H1 (cell line): Measurements from ENCODE around the gene SNX27. TPM values are rescaled to one million over a fixed set of nuclear protein-coding genes. Genes with fewer than 3 reads are reported as not detected.

Source experiments
- CTCF ChIA-PET: fragments of 300-600 bp; sonication (Branson Sonifier 250); formaldehyde crosslinking; loops from one replicate; lab custom pipeline; 2021; ENCODE audit not compliant: partially characterized antibody; lab: Charles Lee
- POLR2A ChIA-PET: fragments of 300-600 bp; sonication (Branson Sonifier 250); formaldehyde crosslinking; loops from one replicate; lab custom pipeline; 2021; ENCODE audit warnings: inconsistent platforms; ENCODE audit not compliant: partially characterized antibody; lab: Charles Lee
- DNase-seq, 2 experiments: peaks; one replicate each; pipeline versions ENCODE4 v3.0.0 to v3.0.0-alpha.2; 2010 to 2022; ENCODE audit warnings: low spot score in 2 of 2, low read depth in 1 of 2, mixed read lengths in 1 of 2
- FAIRE-seq: peaks from 2 replicates; lab custom pipeline; 2011; peaks lifted over from hg19 to GRCh38; lab: Jason Lieb, UNC
- H2AFZ ChIP-seq: 2 replicates; pipeline ENCODE4 v1.8.1; 2012; ENCODE audit warnings: low read length, inconsistent platforms
- H2AK5ac ChIP-seq: 2 replicates; pipeline ENCODE4 v1.6.1; 2013; ENCODE audit warnings: low read depth, low read length
- H2BK120ac ChIP-seq: replicated peaks from 2 replicates; pipeline ENCODE3; 2013; ENCODE audit warnings: low read depth, low read length, inconsistent platforms
- H2BK12ac ChIP-seq: 2 replicates; pipeline ENCODE4 v1.6.1; 2013; ENCODE audit warnings: low read depth, low read length
- H2BK15ac ChIP-seq: 2 replicates; pipeline ENCODE4 v1.6.1; 2013; ENCODE audit warnings: low read length
- H2BK20ac ChIP-seq: 2 replicates; pipeline ENCODE4 v1.6.1; 2013; ENCODE audit warnings: low read length
- H2BK5ac ChIP-seq: 2 replicates; pipeline ENCODE4 v1.6.1; 2013; ENCODE audit warnings: low read depth, low read length
- H3K14ac ChIP-seq: 2 replicates; pipeline ENCODE4 v1.6.1; 2013; ENCODE audit warnings: inconsistent platforms; ENCODE audit not compliant: insufficient read length
- H3K18ac ChIP-seq: 2 replicates; pipeline ENCODE4 v1.6.1; 2013; ENCODE audit warnings: low read length; ENCODE audit errors: extremely low read depth
- H3K23ac ChIP-seq: 2 replicates; pipeline ENCODE4 v1.6.1; 2013; ENCODE audit warnings: inconsistent platforms; ENCODE audit not compliant: insufficient read length
- H3K23me2 ChIP-seq: 2 replicates; pipeline ENCODE4 v1.6.1; 2013; ENCODE audit warnings: low read depth, low read length
- H3K27ac ChIP-seq: 2 replicates; pipeline ENCODE4 v1.6.1; 2011; ENCODE audit warnings: low read depth, low read length, inconsistent platforms
- H3K27me3 ChIP-seq, 4 experiments: replicated peaks in 1 of 4; 1 replicate in 1 of 4; 2 replicates in 3 of 4; pipeline versions ENCODE4 v1.6.1 to v1.8.1; 2011 to 2013; ENCODE audit warnings: low read length in 3 of 4, mild to moderate bottlenecking in 3 of 4, inconsistent platforms in 2 of 4, mixed read lengths in 2 of 4, moderate library complexity in 1 of 4; ENCODE audit not compliant: control insufficient read depth in 3 of 4, insufficient read depth in 3 of 4; ENCODE audit errors: extremely low read depth in 1 of 4
- H3K36me3 ChIP-seq, 4 experiments: 2 replicates each; pipeline versions ENCODE4 v1.6.1 to v1.8.1; 2011 to 2013; ENCODE audit warnings: mild to moderate bottlenecking in 4 of 4, low read length in 3 of 4, moderate library complexity in 2 of 4, control low read depth in 1 of 4, inconsistent platforms in 1 of 4; ENCODE audit not compliant: insufficient read depth in 4 of 4, control insufficient read depth in 2 of 4
- H3K4ac ChIP-seq: replicated peaks from 2 replicates; pipeline ENCODE3; 2013; ENCODE audit warnings: low read length, low read depth, mixed read lengths, inconsistent platforms; ENCODE audit not compliant: insufficient read length
- H3K4me1 ChIP-seq, 4 experiments: replicated peaks in 1 of 4; 1 replicate in 1 of 4; 2 replicates in 3 of 4; pipeline versions ENCODE4 v1.6.1 to v1.8.1; 2011 to 2013; ENCODE audit warnings: low read length in 3 of 4, inconsistent platforms in 2 of 4, mixed read lengths in 1 of 4; ENCODE audit not compliant: insufficient read depth in 4 of 4, control insufficient read depth in 3 of 4
- H3K4me2 ChIP-seq, 2 experiments: 2 replicates each; pipeline versions ENCODE4 v1.6.1 to v1.8.1; 2011 to 2013; ENCODE audit warnings: low read depth in 2 of 2, low read length in 2 of 2, control low read depth in 1 of 2, inconsistent platforms in 1 of 2, mild to moderate bottlenecking in 1 of 2; ENCODE audit not compliant: insufficient read depth in 1 of 2
- H3K4me3 ChIP-seq, 4 experiments: fragments of 200-600, 300-600 bp in 1 of 4; sonication (generic), shearing (Covaris generic), sonication (Bioruptor Twin) in 1 of 4; 2 replicates each; pipeline versions ENCODE4 v1.5.1 to v1.8.1; 2011 to 2016; ENCODE audit warnings: low read length in 4 of 4, low read depth in 3 of 4, control low read depth in 2 of 4, inconsistent platforms in 2 of 4, mild to moderate bottlenecking in 2 of 4, mixed read lengths in 1 of 4, moderate library complexity in 1 of 4; ENCODE audit not compliant: insufficient read depth in 2 of 4; ENCODE audit errors: extremely low read depth in 1 of 4
- H3K56ac ChIP-seq: replicated peaks from 2 replicates; pipeline ENCODE3; 2013; ENCODE audit warnings: low read depth, mild to moderate bottlenecking, mixed read lengths, low read length, inconsistent platforms; ENCODE audit not compliant: insufficient read length
- H3K79me1 ChIP-seq: 2 replicates; pipeline ENCODE4 v1.6.1; 2013; ENCODE audit warnings: low read depth, low read length, control low read depth
- H3K79me2 ChIP-seq, 2 experiments: 2 replicates each; pipeline versions ENCODE4 v1.6.1 to v1.8.1; 2012 to 2013; ENCODE audit warnings: low read length in 2 of 2, mild to moderate bottlenecking in 2 of 2, inconsistent platforms in 1 of 2; ENCODE audit not compliant: insufficient read depth in 2 of 2, control insufficient read depth in 1 of 2
- H3K9ac ChIP-seq, 4 experiments: replicated peaks in 1 of 4; 1 replicate in 1 of 4; 2 replicates in 3 of 4; pipeline versions ENCODE4 v1.6.1 to v1.8.1; 2011 to 2013; ENCODE audit warnings: low read depth in 3 of 4, low read length in 3 of 4, control low read depth in 2 of 4, mild to moderate bottlenecking in 2 of 4, moderate library complexity in 2 of 4, inconsistent platforms in 1 of 4; ENCODE audit errors: extremely low read depth in 1 of 4
- H3K9me3 ChIP-seq, 2 experiments: 2 replicates each; pipeline versions ENCODE4 v1.6.1 to v1.8.1; 2012 to 2013; ENCODE audit warnings: mild to moderate bottlenecking in 2 of 2, moderate library complexity in 2 of 2, control low read depth in 1 of 2, inconsistent platforms in 1 of 2, low read depth in 1 of 2, low read length in 1 of 2, mixed read lengths in 1 of 2; ENCODE audit not compliant: insufficient read depth in 2 of 2
- H4K20me1 ChIP-seq, 2 experiments: replicated peaks in 1 of 2; 2 replicates each; pipeline versions ENCODE3 to v1.8.1; 2011 to 2013; ENCODE audit warnings: inconsistent platforms in 2 of 2, low read length in 2 of 2, mild to moderate bottlenecking in 1 of 2; ENCODE audit not compliant: insufficient read depth in 2 of 2, control insufficient read depth in 1 of 2
- H4K5ac ChIP-seq: 2 replicates; pipeline ENCODE4 v1.6.1; 2013; ENCODE audit warnings: low read length, low read depth, mixed read lengths, inconsistent platforms; ENCODE audit not compliant: insufficient read length
- H4K8ac ChIP-seq: 2 replicates; pipeline ENCODE4 v1.8.0; 2013; ENCODE audit warnings: mild to moderate bottlenecking, moderate library complexity, low read length, inconsistent platforms; ENCODE audit not compliant: insufficient read depth; ENCODE audit errors: extremely low read depth
- H4K91ac ChIP-seq: replicated peaks from 2 replicates; pipeline ENCODE3; 2013; ENCODE audit warnings: low read length, mixed read lengths, inconsistent platforms; ENCODE audit not compliant: insufficient read length
- BACH1 ChIP-seq: IDR thresholded peaks from 2 replicates; pipeline ENCODE4 v1.6.1; 2012; ENCODE audit warnings: low read length, improper control_type of control experiment
- CHD2 ChIP-seq: IDR thresholded peaks from 2 replicates; pipeline ENCODE4 v1.6.1; 2012; ENCODE audit warnings: low read length, improper control_type of control experiment
- CREB1 ChIP-seq: IDR thresholded peaks from 2 replicates; pipeline ENCODE4 v1.6.1; 2012; ENCODE audit warnings: inconsistent platforms
- EZH2 ChIP-seq: fragments of 200-600 bp; sonication (generic); IDR thresholded peaks from 2 replicates; pipeline ENCODE4 v1.7.1; 2012; ENCODE audit warnings: low read depth, mild to moderate bottlenecking, moderate library complexity, low read length, inconsistent platforms; ENCODE audit not compliant: severe bottlenecking
- GTF2F1 ChIP-seq: IDR thresholded peaks from 2 replicates; pipeline ENCODE4 v1.6.1; 2012; ENCODE audit warnings: low read depth, low read length, improper control_type of control experiment, borderline replicate concordance
- HDAC6 ChIP-seq: IDR thresholded peaks from one replicate; pipeline ENCODE4 v1.7.1; 2012; ENCODE audit warnings: low read depth, mild to moderate bottlenecking, inconsistent platforms, low read length, moderate library complexity
- KDM5A ChIP-seq: fragments of 200-600 bp; IDR thresholded peaks from 2 replicates; pipeline ENCODE4 v1.7.1; 2012; ENCODE audit warnings: mild to moderate bottlenecking, low read length, inconsistent platforms, mixed read lengths
- NANOG ChIP-seq: IDR thresholded peaks from 2 replicates; pipeline ENCODE4 v1.6.1; 2011; ENCODE audit warnings: low read length, low read depth, mild to moderate bottlenecking, inconsistent platforms; ENCODE audit not compliant: insufficient read depth, poor library complexity, severe bottlenecking
- PHF8 ChIP-seq: fragments of 200-600 bp; sonication (generic); conservative IDR thresholded peaks from 2 replicates; pipeline ENCODE4 v1.7.1; 2012; ENCODE audit warnings: low read depth, mild to moderate bottlenecking, inconsistent platforms, low read length, moderate library complexity
- RAD21 ChIP-seq, 2 experiments: IDR thresholded peaks in 1 of 2; conservative IDR thresholded peaks in 1 of 2; 2 replicates each; pipeline ENCODE4 v1.6.1; 2011; ENCODE audit warnings: low read depth in 2 of 2, low read length in 2 of 2, improper control_type of control experiment in 1 of 2, inconsistent platforms in 1 of 2, mild to moderate bottlenecking in 1 of 2, moderate library complexity in 1 of 2
- SP2 ChIP-seq: IDR thresholded peaks from 2 replicates; pipeline ENCODE4 v1.6.1; 2012; ENCODE audit warnings: mild to moderate bottlenecking, low read length, inconsistent platforms
- WGBS, 2 experiments: shearing (Covaris generic) in 1 of 2; methylation state at CpG; one replicate each; pipeline versions ENCODE4 v1.1.6 to v1.1.7; 2013 to 2015; ENCODE audit warnings: low lambda C conversion rate in 2 of 2, mixed read lengths in 2 of 2, inconsistent platforms in 1 of 2, low coverage in 1 of 2, missing lambda C conversion rate in 1 of 2; ENCODE audit not compliant: insufficient replicate concordance in 2 of 2, insufficient coverage in 1 of 2, insufficient read length in 1 of 2; ENCODE audit errors: extremely low coverage in 1 of 2, missing lambda C conversion rate in 1 of 2; 5-methylcytosine and 5-hydroxymethylcytosine counted together
- polyA plus RNA-seq, 7 experiments: library from polyadenylated mRNA; depleted of rRNA in 3 of 7; stranded (reverse) in 5 of 7; unstranded in 2 of 7; fragments of >200 nt in 5 of 7; fragments of 200-250 nt in 2 of 7; gene quantifications; 1 replicate in 5 of 7; 2 replicates in 1 of 7; 4 replicates in 1 of 7; pipeline versions ENCODE4 v1.2.1 to v1.2.3, GENCODE V29; 2011 to 2013; ENCODE audit warnings: missing spikeins in 2 of 7, mixed read lengths in 2 of 7
- total RNA-seq: library from RNA; stranded (reverse); fragmentation: NEBNext Ultra II Directional; extraction: Animal tissue kit (Norgen Biotek cat#: 25700); gene quantifications from 2 replicates; pipeline ENCODE4 v1.2.1, GENCODE V29; 2021
- TF ChIP-seq, protein P1 (sequence below), 3 experiments: IDR thresholded peaks; 1 replicate in 2 of 3; 2 replicates in 1 of 3; pipeline versions ENCODE4 v1.5.1 to v1.6.1; 2011; ENCODE audit warnings: low read length in 3 of 3, mild to moderate bottlenecking in 3 of 3, inconsistent platforms in 2 of 3, low read depth in 1 of 3, moderate library complexity in 1 of 3; ENCODE audit not compliant: insufficient read depth in 1 of 3; ENCODE audit errors: control extremely low read depth in 1 of 3

Gene SNX27
- total and polyA plus RNA-seq, 2 of the 8 experiments (the other 6 are each of a cell fraction or from before 2014, with no cell fraction given) = 23.4 to 65.4 TPM

DNA sequence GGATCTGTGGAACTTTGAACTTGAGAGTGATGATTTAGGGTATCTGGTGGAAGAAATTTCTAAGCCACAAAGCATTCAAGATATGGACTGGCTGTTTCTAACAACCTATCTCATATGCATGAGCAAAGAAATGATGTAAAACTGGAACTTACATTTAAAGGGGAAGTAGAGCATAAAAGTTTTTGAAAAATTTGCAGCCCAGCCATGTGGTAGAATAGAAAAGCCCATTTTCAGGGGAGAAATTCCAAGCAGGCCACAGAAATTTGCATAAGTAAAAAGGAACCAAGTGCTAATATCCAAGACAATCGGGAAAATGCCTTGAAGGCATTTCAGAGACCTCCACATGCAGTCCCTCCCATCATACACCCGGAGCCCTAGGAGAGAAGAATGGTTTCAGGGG is 125.2 kb downstream of the SNX27 start:
- Histone ChIP-seq H3K56ac (no peak overlapping the region), H4K8ac (no peak overlapping the region), H4K91ac (no peak overlapping the region), H2AK5ac (no peak overlapping the region), H2BK15ac (no peak overlapping the region), H4K20me1 (no peaks in the 10 kb centered on the region), H2BK12ac (no peak overlapping the region), H3K4me3 (no peak overlapping the region), H3K27me3 (no peaks in the 10 kb centered on the region; a peak in 1 of 7 replicates), H3K9me3 (peaks cover 16 to 18% of the 10 kb centered on the region in 2 experiments), H3K9ac (no peak overlapping the region), H3K18ac (no peak overlapping the region), H3K79me2 (no peaks in the 10 kb centered on the region), H2BK120ac (no peak overlapping the region), H3K23ac (no peak overlapping the region), H2BK5ac (no peak overlapping the region), H3K36me3 (no peaks in the 10 kb centered on the region), H3K27ac (no peak overlapping the region), H2AFZ (no peak overlapping the region), H3K23me2 (no peaks in the 10 kb centered on the region), H3K4ac (no peak overlapping the region), H2BK20ac (no peak overlapping the region), H4K5ac (no peak overlapping the region), H3K79me1 (no peaks in the 10 kb centered on the region), H3K4me1 (peaks cover 0 to 5% (median 3%) of the 10 kb centered on the region in 4 experiments; a peak in 3 of 7 replicates), H3K4me2 (no peak overlapping the region), H3K14ac (no peak overlapping the region)
- 81% methylated on average over 2 of the region's 2 CpGs; no CpG with 5 or more reads in 1 of the 2 experiments for WGBS, 2 experiments
- TF ChIP-seq CHD2 = no peak
- TF ChIP-seq, protein P1, sequence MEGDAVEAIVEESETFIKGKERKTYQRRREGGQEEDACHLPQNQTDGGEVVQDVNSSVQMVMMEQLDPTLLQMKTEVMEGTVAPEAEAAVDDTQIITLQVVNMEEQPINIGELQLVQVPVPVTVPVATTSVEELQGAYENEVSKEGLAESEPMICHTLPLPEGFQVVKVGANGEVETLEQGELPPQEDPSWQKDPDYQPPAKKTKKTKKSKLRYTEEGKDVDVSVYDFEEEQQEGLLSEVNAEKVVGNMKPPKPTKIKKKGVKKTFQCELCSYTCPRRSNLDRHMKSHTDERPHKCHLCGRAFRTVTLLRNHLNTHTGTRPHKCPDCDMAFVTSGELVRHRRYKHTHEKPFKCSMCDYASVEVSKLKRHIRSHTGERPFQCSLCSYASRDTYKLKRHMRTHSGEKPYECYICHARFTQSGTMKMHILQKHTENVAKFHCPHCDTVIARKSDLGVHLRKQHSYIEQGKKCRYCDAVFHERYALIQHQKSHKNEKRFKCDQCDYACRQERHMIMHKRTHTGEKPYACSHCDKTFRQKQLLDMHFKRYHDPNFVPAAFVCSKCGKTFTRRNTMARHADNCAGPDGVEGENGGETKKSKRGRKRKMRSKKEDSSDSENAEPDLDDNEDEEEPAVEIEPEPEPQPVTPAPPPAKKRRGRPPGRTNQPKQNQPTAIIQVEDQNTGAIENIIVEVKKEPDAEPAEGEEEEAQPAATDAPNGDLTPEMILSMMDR (IDR thresholded peaks at IDR 0.05; ENCODE audit: control extremely low read depth in 1 of 3, insufficient read depth in 1 of 3, low read depth in 1 of 3, low read length in 3 of 3) = no peak
- no peak for TF ChIP-seq GTF2F1
- no peak for TF ChIP-seq EZH2
- no peak for TF ChIP-seq RAD21 (IDR thresholded peaks at IDR 0.05 in 1 of 2, conservative IDR thresholded peaks at IDR 0.05 in 1 of 2; ENCODE audit: low read depth in 2 of 2, low read length in 2 of 2)
- no peak for TF ChIP-seq SP2
- no peak for TF ChIP-seq NANOG
- TF ChIP-seq PHF8 = no peak
- no peak for TF ChIP-seq CREB1
- no peak for TF ChIP-seq HDAC6
- no peak for TF ChIP-seq BACH1
- no peak for TF ChIP-seq KDM5A
- ChIA-PET POLR2A (no interaction called here), CTCF (interaction anchor here (1.6 to 2.6 kb wide), 2 partner anchors 21 to 39 kb away, joined by 4 to 7 read pairs; partner anchors contain the start of gene CELF3)
- DNase-seq (no peak), FAIRE-seq (no peak)
